Neuron (in vitro differentiated cells): ENCODE data around the gene FXYD5.

Source experiments
- H2AFZ ChIP-seq: one replicate; pipeline ENCODE4 v1.6.1; 2013; ENCODE audit warnings: low read depth, mild to moderate bottlenecking, inconsistent platforms, low read length, moderate library complexity
- H3K27me3 ChIP-seq: one replicate; pipeline ENCODE4 v1.6.1; 2013; ENCODE audit warnings: low read length; ENCODE audit not compliant: insufficient read depth
- H3K36me3 ChIP-seq: one replicate; pipeline ENCODE4 v1.6.1; 2013; ENCODE audit warnings: low read length; ENCODE audit not compliant: insufficient read depth
- H3K4me1 ChIP-seq: one replicate; pipeline ENCODE4 v1.6.1; 2013; ENCODE audit warnings: low read length; ENCODE audit not compliant: insufficient read depth
- H3K4me3 ChIP-seq: 2 replicates; pipeline ENCODE4 v1.5.1; 2013; ENCODE audit warnings: mild to moderate bottlenecking, low read length, moderate library complexity
- H3K9me3 ChIP-seq: one replicate; pipeline ENCODE4 v1.6.1; 2013; ENCODE audit warnings: low read length

Gene FXYD5

DNA sequence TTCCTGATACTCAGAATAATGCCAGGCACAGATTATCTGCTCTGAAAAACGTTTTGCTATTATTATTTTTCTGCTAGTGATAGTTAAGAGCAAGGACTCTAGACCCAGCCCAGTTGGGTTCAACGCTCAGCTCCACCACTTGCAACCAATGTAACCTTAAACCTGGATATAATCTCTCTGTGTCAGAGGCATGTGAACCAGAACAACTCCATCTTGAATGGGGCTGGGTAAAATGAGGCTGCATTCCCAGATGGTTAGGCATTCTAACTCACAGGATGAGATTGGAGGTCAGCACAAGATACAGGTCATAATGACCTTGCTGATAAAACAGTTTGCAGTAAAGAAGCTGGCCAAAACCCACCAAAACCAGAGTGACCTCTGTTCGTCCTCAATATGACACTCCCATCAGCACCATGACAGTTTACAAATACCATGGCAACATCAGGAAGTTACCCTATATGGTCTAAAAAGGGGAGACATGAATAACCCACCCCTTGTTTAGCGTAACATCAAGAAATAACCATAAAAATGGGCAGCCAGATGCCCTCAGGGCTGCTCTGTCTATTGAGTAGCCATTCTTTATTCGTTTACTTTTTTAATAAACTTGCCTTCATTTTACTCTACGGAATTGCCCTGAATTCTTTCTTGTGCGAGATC is 60.4 kb downstream of the FXYD5 start:
- H3K4me3 ChIP-seq: no peak overlapping the region
- H3K27me3 ChIP-seq: no peaks in the 10 kb centered on the region
- no peak overlapping the region for H2AFZ ChIP-seq
- H3K9me3 ChIP-seq: no peaks in the 10 kb centered on the region
- H3K36me3 ChIP-seq: no peaks in the 10 kb centered on the region
- no peaks in the 10 kb centered on the region for H3K4me1 ChIP-seq

DNA sequence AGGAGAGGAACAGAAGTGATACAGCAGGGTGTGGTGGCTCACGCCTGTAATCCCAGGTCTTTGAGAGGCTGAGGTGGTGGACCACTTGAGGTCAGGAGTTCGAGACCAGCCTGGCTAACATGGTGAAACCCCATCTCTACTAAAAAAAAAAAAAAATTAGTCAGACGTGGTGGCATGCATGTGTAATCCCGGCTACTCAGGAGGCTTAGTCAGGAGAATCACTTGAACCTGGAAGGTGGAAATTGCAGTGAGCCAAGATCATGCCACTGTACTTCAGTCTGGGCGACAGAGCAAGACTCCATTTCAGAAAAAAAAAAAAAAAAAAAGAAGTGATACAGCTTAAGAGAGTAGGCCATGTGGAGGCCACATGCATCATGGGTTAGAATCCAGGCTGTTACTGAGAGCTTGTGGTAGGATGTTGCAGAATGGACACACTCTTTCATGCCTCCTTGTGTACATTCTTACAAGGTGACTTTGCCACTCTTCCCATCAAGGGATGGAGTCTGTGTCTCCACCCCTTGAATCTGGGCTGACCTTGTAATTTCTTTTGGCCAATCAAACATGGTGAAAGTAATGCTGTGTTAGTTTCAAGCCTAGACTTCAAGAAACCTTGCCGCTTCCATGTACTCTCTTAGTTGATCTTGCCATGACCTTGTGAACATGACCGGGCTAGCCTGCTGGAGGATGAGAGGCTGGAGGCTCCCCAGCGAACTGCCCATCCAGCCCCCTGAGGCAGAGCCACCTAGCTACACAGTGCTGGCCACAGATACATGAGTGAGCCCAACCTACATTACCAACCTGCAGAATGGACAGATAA is 61.7 kb downstream of the FXYD5 start:
- no peaks in the 10 kb centered on the region for H3K9me3 ChIP-seq
- H3K36me3 ChIP-seq: no peaks in the 10 kb centered on the region
- H3K4me3 ChIP-seq: no peak overlapping the region
- H3K4me1 ChIP-seq: no peaks in the 10 kb centered on the region
- H2AFZ ChIP-seq: no peak overlapping the region
- H3K27me3 ChIP-seq: no peaks in the 10 kb centered on the region

DNA sequence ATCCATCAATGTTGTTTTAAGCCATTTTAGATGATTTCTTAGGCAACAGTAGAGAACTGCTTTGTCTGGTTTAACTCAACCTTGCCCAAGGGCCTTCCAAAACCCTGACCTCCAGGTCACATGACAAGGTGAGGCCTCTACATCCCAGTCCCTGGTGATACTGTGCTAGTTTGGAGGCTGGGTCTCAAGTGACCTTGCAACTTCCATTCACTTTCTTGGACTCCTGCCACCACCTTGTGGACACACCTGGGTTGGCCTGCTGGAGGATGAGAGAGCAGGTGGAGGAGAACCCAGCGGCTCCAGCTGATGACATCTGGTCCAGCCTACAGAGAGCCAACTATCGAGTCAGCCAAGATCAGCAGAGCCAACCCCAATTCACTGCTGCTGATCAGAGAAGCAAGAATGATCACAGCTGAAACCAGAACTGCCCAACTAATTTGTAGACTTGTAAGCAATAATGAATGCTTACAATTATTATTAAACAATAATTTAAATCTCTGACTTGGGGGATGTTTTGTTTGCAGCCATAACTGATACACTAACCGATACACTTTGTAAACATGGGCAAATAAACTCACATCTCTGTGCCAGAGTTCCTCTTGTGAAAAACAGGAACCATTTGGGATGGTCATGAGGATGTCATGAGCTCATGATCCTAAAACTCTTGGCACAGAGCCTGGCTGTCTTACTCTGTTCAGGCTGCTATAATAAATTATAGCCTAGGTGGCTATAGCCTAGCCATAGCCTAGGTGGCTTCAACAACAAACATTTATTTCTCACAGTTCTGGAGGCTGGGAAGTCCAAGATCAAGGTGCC is 62.5 kb downstream of the FXYD5 start:
- Histone ChIP-seq H3K36me3 (no peaks in the 10 kb centered on the region), H2AFZ (no peak overlapping the region)

DNA sequence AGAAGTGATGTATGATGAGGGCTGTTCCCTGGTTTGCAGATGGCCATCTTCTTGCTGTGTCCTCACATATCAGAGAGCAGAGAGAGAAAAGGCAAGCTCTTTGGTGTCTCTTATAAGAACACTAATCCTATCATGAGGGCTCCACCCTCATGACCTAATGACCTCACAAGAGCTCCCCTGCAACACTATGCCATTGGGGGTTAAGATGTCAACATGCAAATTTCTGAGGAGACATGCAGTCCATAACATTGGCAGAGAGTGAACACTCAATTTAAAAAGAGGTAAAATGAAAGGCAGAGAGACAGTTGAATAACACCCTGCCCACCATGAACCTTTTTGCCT is 63.1 kb downstream of the FXYD5 start:
- H3K4me1 ChIP-seq: no peaks in the 10 kb centered on the region
- no peak overlapping the region for H2AFZ ChIP-seq
- no peaks in the 10 kb centered on the region for H3K27me3 ChIP-seq
- no peaks in the 10 kb centered on the region for H3K9me3 ChIP-seq
- H3K36me3 ChIP-seq: no peaks in the 10 kb centered on the region
- H3K4me3 ChIP-seq: no peak overlapping the region

More for the DNA sequence above, 62.5 kb downstream of the FXYD5 start:
- H3K9me3 ChIP-seq: no peaks in the 10 kb centered on the region
- H3K27me3 ChIP-seq: no peaks in the 10 kb centered on the region
- no peaks in the 10 kb centered on the region for H3K4me1 ChIP-seq
- H3K4me3 ChIP-seq: no peak overlapping the region

DNA sequence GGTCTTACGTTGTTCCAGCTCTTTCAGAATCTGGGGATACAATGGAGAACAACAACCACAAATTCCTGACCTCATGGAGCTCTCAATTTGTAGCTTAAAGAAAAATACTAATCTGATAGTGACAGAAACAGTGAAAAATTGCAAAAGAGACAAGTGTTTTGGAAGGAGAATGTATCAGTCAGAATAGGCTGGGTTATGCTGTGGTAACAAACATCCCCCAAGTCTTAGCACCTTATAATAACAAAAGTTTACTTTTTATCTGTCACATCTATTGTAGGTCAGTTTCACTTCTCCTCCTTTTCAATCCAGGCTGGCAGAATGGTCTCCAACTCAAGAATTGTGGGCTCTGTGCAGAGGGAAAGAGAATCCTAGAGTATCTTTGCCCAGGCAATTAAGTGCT is 64.5 kb downstream of the FXYD5 start:
- no peaks in the 10 kb centered on the region for H3K36me3 ChIP-seq
- H3K27me3 ChIP-seq: no peaks in the 10 kb centered on the region
- no peaks in the 10 kb centered on the region for H3K4me1 ChIP-seq
- H3K4me3 ChIP-seq: no peak overlapping the region
- peaks cover 3% of the 10 kb centered on the region for H3K9me3 ChIP-seq
- no peak overlapping the region for H2AFZ ChIP-seq
